Measurements from ENCODE around the gene ZFP90.
"Not testable (repeated sequence)": the region's sequence is repeated elsewhere in the genome, so short reads cannot be mapped to it uniquely, and the experiment has no call there.

The ZFP90 gene

GRCh38 chr16:68538880-68539701 is at the start of gene ZFP90:
TSS of gene ZFP90 (plus strand) at chr16:68539291. CDS start at chr16:68539793, 502 bp downstream.
- peak; percentile 69 for DNase-seq (ENCODE audit: low read depth)

DNA sequence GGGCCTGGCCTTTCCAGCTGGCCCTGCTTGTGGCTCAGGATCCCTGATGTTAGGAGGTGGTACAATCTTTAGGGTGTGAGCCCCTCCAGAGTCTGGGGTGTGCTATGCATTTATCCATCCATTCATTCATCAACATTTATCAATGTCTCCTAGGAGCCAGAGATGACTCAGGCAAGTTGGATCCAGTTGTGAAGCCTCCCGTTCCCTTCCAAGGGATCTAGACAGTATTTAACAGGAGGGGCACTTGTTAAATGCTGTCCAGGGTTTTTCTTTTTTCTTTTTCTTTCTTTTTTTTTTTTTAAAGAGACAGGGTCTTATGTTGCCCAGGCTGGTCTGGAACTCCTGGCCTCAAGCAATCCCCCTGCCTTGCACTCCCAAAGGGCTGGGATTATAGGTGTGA is 48.7 kb upstream of the ZFP90 start:
- DNase-seq (ENCODE audit: low read depth) = no peak

GRCh38 chr16:68490829-68491575 is 48.1 kb upstream of the ZFP90 start:
- DNase-seq (ENCODE audit: low read depth) = no peak

GRCh38 chr16:68491576-68491950 is 47.5 kb upstream of the ZFP90 start:
- DNase-seq (ENCODE audit: low read depth) = no peak

- no peak for DNase-seq (ENCODE audit: low read depth)
Measured at GRCh38 chr16:68492151-68492542, 46.9 kb upstream of the ZFP90 start.

GRCh38 chr16:68492543-68493411 is 46.3 kb upstream of the ZFP90 start:
- DNase-seq (ENCODE audit: low read depth) = no peak

GRCh38 chr16:68493412-68494070 is 45.5 kb upstream of the ZFP90 start:
- no peak for DNase-seq (ENCODE audit: low read depth)

DNA sequence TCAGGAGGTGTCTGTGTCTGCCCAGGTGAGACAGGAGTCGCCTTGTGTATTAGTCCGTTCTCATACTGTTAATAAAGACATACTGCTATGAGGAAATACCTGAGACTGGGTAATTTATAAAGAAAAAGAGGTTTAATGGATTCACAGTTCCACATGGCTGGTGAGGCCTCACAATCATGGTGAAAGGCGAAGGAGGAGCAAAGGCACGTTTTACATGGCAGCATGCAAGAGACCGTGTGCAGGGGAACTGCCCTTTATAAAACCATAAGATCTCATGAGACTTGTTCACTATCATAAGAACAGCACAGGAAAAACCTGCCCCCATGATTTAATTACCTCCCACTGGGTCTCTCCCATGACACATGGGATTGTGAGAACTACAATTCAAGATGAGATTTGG is 44.8 kb upstream of the ZFP90 start:
- not testable (repeated sequence) for DNase-seq (ENCODE audit: low read depth)

- no peak for DNase-seq (ENCODE audit: low read depth)
Measured at GRCh38 chr16:68496689-68497088, 42.4 kb upstream of the ZFP90 start.

DNA sequence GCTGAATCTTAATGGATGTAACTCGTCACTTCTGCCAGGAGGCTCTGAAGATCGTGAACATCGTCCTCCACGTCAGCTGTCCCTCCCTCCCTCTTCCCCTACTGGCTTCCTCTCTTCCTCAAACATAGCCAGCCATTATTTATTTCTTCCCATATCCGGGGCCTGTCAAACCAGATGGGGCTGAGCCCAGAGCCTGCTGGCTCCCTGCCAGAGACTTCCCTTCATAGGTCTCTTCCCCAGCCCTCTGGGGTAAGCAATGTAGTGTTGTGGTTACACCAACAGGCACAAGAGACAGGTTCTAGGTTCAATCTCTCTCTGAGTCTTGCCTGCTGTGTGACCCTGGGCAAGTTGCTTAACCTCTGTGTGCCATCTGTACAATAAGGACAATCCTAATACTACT is 40.1 kb upstream of the ZFP90 start:
- DNase-seq (ENCODE audit: low read depth) = no peak

DNA sequence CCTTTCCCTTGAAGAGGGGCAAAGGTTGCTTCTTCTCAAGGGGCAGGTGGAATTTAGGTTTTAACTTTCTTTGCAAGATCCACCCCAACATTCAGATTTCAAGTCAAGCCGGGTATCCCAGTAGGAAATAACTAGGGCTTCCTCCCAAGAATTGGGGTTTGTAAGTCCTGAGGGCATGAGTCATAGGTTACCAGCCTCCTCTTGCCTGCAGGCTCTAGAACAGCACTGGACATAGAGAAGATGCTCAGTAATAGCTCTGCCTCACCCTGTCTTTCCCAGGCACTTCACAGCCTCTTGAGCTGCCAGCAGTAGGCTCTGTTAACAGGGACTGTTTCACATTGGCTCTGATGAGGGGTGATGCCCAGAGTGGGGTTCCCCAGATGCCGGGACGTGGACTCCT is 35.8 kb upstream of the ZFP90 start:
- DNase-seq (ENCODE audit: low read depth) = no peak

DNA sequence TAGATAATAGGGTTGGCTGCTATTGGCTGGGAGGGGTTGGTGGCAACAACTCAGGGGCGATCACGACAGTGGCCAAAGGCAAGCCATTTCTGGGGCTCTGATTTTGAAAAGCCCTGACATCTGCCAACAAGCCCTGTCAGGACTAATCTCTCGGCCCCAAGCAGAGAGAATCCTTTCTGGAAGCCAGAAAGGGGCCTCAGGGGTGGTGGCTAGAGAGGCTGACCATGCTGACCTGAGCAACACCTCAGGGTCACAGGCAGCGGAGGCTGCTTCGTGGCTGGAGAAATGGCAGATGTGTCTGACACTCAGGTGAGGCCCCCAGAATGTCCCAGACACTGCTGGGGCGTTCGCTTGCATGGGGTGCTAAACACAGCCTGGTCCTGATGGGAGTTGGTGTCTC is 35.0 kb upstream of the ZFP90 start:
- DNase-seq (ENCODE audit: low read depth) = no peak

DNA sequence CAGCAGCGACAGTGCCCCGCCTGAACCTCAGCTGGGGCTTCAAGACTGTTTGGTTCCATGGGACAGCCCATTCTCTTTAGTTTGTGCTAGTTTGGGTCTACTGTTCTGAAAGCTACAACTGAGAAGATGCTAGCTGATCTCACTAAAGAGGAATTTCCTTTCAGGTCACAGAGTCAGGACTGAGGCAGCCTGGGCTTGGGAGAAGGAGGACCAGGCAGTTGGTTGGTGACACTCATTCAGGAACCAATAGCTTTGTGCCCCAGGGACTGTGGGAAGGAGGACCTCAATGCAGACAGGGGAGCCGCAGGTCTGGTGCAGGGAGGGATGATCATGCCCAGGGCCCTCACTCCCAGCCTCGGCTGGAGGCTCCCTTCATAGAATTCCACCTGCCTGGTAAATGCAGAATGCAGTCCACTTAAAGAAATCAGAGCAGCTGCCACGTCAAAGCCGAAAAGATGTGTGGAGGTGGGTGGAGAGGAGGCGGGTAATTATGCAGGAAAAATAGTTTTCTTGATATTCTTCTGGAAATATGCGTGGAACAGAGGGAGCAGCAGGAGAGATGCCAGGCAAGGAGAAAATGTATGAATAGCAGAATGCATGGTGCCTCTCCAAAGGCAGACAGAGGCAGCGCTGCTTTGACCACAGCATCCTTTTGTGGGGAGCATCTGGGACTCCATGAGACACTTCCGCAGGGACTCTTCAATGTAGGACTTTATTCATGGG is 32.6 kb upstream of the ZFP90 start:
- no peak for DNase-seq (ENCODE audit: low read depth)

- DNase-seq (ENCODE audit: low read depth) = no peak
Measured at GRCh38 chr16:68508013-68508412, 31.1 kb upstream of the ZFP90 start.

GRCh38 chr16:68508641-68509240 is 30.4 kb upstream of the ZFP90 start:
- DNase-seq (ENCODE audit: low read depth) = no peak

DNA sequence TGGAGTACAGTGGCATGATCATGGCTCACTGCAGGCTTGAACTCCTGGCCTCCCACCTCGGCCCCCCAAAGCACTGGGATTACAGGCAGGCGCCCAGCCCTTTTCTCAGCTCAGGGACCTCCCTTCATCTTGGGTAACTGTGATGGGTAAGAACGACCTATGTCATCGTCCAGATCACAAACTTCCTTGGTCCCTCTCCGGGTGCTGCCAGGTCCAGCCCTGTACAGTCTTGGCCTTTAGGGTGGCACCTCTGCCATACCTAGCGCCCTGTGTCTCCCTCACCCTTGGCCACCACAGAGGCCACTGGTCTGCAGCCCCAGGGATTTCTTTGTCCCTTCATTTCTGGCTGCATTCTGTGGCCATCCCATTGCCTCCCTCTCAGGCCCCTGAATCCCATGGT is 29.7 kb upstream of the ZFP90 start:
- no peak for DNase-seq (ENCODE audit: low read depth)

DNA sequence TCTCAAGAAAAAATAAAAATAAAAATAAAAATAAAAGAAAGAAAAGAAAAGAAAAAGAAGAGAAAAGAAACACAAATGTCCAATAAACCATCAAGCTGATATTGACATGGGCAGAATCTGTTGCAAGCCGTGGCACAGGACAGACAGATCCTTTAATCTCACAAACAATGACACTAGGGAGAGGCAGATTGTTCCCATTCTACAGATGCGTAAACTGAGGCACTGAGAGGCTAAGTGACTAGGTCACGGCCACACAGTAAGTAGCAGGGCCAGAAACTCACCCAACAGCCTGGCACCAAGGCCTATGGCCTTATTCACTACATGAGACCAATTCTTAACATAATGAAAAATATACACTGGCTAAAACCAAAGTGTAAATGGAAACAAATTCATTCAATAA is 28.3 kb upstream of the ZFP90 start:
- DNase-seq (ENCODE audit: low read depth) = no peak

DNA sequence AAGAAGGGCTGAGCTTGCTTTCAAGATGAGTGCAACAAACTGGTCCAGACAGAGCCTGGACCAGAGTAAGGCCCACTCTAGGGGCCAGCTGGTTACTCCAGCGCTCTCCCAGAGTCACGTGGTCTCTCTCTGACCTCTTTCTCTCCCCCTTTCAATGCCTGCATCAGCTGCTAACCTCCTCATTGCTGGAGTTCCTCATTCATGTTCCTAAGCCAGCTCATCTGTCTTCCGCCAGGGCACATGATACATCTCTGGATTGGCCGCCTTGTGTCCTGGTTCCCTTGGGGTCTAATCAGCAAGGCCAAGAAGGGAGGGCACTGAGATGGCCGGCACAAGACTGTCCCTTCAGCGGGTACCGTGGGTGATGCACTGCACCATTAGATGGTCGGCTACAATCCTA is 26.9 kb upstream of the ZFP90 start:
- no peak for DNase-seq (ENCODE audit: low read depth)

- no peak for DNase-seq (ENCODE audit: low read depth)
Measured at GRCh38 chr16:68512742-68513141, 26.3 kb upstream of the ZFP90 start.

- DNase-seq (ENCODE audit: low read depth) = no peak
Measured at GRCh38 chr16:68514511-68514910, 24.6 kb upstream of the ZFP90 start.

DNA sequence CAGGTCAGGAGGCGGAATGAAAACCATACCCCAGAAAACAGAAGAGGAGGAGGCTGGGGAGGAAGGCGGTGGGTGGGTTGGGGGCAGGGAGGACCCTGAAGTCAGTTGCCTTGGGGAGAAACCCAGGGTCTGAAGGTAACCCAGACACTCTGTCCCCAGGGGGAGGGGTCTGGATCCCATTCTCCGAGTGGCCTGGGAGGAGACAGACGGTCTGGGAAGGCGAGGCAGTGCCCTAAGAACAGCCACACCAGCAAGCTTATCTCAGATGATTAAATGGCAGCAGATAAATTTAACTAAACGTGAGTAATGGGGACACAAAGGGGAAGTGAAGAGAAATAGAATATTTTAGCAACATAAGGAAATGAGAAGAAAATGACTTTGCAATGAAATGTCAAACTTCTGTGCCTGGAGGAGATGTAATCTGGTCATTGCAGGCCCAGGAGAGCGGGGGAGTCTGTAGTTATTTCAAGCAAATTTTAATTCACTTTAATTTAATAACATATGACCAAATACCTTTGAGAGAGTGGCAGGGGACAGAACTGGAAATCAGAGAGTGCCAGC is 21.4 kb upstream of the ZFP90 start:
- no peak for DNase-seq (ENCODE audit: low read depth)
